CD14-positive monocyte (primary cell): ENCODE data around the gene CLSTN3. TPM values are rescaled to one million over a fixed set of nuclear protein-coding genes. Genes with fewer than 3 reads are reported as not detected.

Experiments used
- DNase-seq, 3 donors: peaks; one replicate each; pipeline ENCODE4 v3.0.0-alpha.2; 2011 to 2022
- H2AFZ ChIP-seq: 2 replicates; pipeline ENCODE4 v1.6.0; 2012; ENCODE audit warnings: mild to moderate bottlenecking, low read depth, low read length, inconsistent platforms; ENCODE audit not compliant: insufficient read depth, poor library complexity, severe bottlenecking
- H3K27ac ChIP-seq, 2 donors: 1 replicate in 1 of 2; 2 replicates in 1 of 2; pipeline ENCODE4 v1.5.1; 2012 to 2013; ENCODE audit warnings: low read length in 2 of 2, control low read depth in 1 of 2, inconsistent platforms in 1 of 2, low read depth in 1 of 2, mild to moderate bottlenecking in 1 of 2
- H3K27me3 ChIP-seq, 2 donors: one replicate each; pipeline versions ENCODE4 v1.6.0 to v1.6.1; 2011 to 2013; ENCODE audit warnings: low read length in 2 of 2; ENCODE audit not compliant: control insufficient read depth in 2 of 2, insufficient read depth in 2 of 2
- H3K36me3 ChIP-seq, 2 donors: replicated peaks in 1 of 2; 1 replicate in 1 of 2; 2 replicates in 1 of 2; pipeline versions ENCODE4 v1.5.1 to v1.6.1; 2012 to 2013; ENCODE audit warnings: low read length in 2 of 2, control low read depth in 1 of 2, inconsistent platforms in 1 of 2, mild to moderate bottlenecking in 1 of 2; ENCODE audit not compliant: insufficient read depth in 2 of 2, control insufficient read depth in 1 of 2
- H3K4me1 ChIP-seq, 2 donors: 1 replicate in 1 of 2; 2 replicates in 1 of 2; pipeline versions ENCODE4 v1.5.1 to v1.6.1; 2012 to 2013; ENCODE audit warnings: low read length in 2 of 2, control low read depth in 1 of 2, inconsistent platforms in 1 of 2, mild to moderate bottlenecking in 1 of 2, moderate library complexity in 1 of 2; ENCODE audit not compliant: insufficient read depth in 2 of 2, control insufficient read depth in 1 of 2
- H3K4me2 ChIP-seq: replicated peaks from 2 replicates; pipeline ENCODE3; 2012; ENCODE audit warnings: low read length, moderate library complexity, mild to moderate bottlenecking; ENCODE audit not compliant: poor library complexity, severe bottlenecking; ENCODE audit errors: extremely low read depth
- H3K4me3 ChIP-seq, 3 experiments: fragments of 200-600 bp in 1 of 3; sonication (generic) in 1 of 3; replicated peaks in 1 of 3; 1 replicate in 2 of 3; 2 replicates in 1 of 3; pipeline ENCODE4 v1.5.1; 2011 to 2013; ENCODE audit warnings: low read length in 3 of 3, mild to moderate bottlenecking in 3 of 3, control low read depth in 2 of 3, low read depth in 2 of 3, inconsistent platforms in 1 of 3, moderate library complexity in 1 of 3
- H3K79me2 ChIP-seq: 2 replicates; pipeline ENCODE4 v1.6.0; 2012; ENCODE audit warnings: mild to moderate bottlenecking, control low read depth, inconsistent platforms, low read length, moderate library complexity; ENCODE audit not compliant: insufficient read depth
- H3K9ac ChIP-seq: 2 replicates; pipeline ENCODE4 v1.6.0; 2017; ENCODE audit warnings: low read length, mild to moderate bottlenecking; ENCODE audit not compliant: insufficient read depth, poor library complexity, severe bottlenecking
- H3K9me3 ChIP-seq, 2 donors: replicated peaks in 1 of 2; 1 replicate in 1 of 2; 2 replicates in 1 of 2; pipeline versions ENCODE4 v1.5.1 to v1.6.1; 2012 to 2013; ENCODE audit warnings: low read length in 2 of 2, control low read depth in 1 of 2; ENCODE audit not compliant: control insufficient read depth in 1 of 2, insufficient read depth in 1 of 2
- H4K20me1 ChIP-seq: 2 replicates; pipeline ENCODE4 v1.6.0; 2012; ENCODE audit warnings: mild to moderate bottlenecking, low read length, control low read depth, moderate library complexity; ENCODE audit not compliant: insufficient read depth
- H3K27ac Mint-ChIP-seq, 7 donors: one replicate each; pipeline ENCODE4 v1.8.0; 2020; ENCODE audit warnings: mild to moderate bottlenecking in 7 of 7, mixed read lengths in 7 of 7, moderate library complexity in 6 of 7, inconsistent platforms in 2 of 7
- H3K27me3 Mint-ChIP-seq, 3 donors: one replicate each; pipeline ENCODE4 v1.8.0; 2021 to 2022; ENCODE audit warnings: low read depth in 3 of 3, mild to moderate bottlenecking in 3 of 3, mixed read lengths in 3 of 3, moderate library complexity in 3 of 3, inconsistent platforms in 1 of 3
- H3K36me3 Mint-ChIP-seq, 2 donors: one replicate each; pipeline ENCODE4 v1.8.0; 2020; ENCODE audit warnings: mixed read lengths in 2 of 2, inconsistent platforms in 1 of 2, mild to moderate bottlenecking in 1 of 2
- H3K4me1 Mint-ChIP-seq: one replicate; pipeline ENCODE4 v1.8.0; 2020; ENCODE audit warnings: mild to moderate bottlenecking, mixed read lengths
- H3K4me3 Mint-ChIP-seq, 2 donors: one replicate each; pipeline ENCODE4 v1.8.0; 2020; ENCODE audit warnings: mild to moderate bottlenecking in 2 of 2, mixed read lengths in 2 of 2, moderate library complexity in 1 of 2
- H3K9me3 Mint-ChIP-seq, 7 donors: one replicate each; pipeline ENCODE4 v1.8.0; 2020 to 2022; ENCODE audit warnings: mixed read lengths in 7 of 7, mild to moderate bottlenecking in 6 of 7, moderate library complexity in 6 of 7, inconsistent platforms in 2 of 7
- WGBS: methylation state at CpG from one replicate; pipeline ENCODE4 v1.1.5; 2013; ENCODE audit warnings: missing lambda C conversion rate; ENCODE audit not compliant: insufficient coverage; 5-methylcytosine and 5-hydroxymethylcytosine counted together
- intact Hi-C, 2 donors: fragments of 100-400 bp; cut with micrococcal nuclease; formaldehyde crosslinking; loops; one replicate each; pipeline versions ENCODE4 v1.15.0 to v1.15.1; 2023
- polyA plus RNA-seq, 3 donors: library from polyadenylated mRNA; depleted of rRNA in 1 of 3; unstranded in 2 of 3; stranded (reverse) in 1 of 3; fragments of 300-500 nt in 2 of 3; fragments of >200 nt in 1 of 3; fragmentation: Illumina TruSeq in 2 of 3; gene quantifications; 1 replicate in 2 of 3; 2 replicates in 1 of 3; pipeline ENCODE4 v1.2.3, GENCODE V29; 2012 to 2021
- TF ChIP-seq, protein P1 (sequence below): fragments of 200-600 bp; IDR thresholded peaks from one replicate; pipeline ENCODE4 v1.8.0; 2022; ENCODE audit warnings: antibody characterized with exemption, mild to moderate bottlenecking

CLSTN3 gene
- polyA plus RNA-seq, 3 donors, result 13.7 TPM; not detected in 2

DNA sequence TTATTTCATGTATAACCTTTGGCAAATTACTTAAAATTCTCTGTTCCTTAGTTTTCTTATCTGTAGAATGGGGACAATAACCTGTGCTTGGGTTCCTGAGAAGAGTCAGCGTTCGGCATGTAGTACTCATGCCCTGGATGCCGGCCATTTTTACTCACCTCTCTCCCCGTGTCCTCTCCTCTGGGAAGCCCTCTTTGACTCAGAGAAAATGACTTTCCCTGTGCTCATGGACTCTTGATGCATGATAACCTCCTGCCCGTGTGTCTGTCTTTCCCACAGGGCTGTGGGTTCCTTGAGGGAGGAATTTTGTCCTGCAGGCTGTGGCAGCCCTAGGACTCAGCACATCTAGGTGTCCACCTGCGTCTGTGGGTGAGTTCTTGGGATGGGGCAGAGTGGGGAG lies 15.3 kb upstream of the CLSTN3 start:
- no peaks in the 10 kb centered on the region for H3K79me2 ChIP-seq
- no peak overlapping the region for H3K9ac ChIP-seq
- Mint-ChIP-seq H3K27me3 (peaks cover 0 to 3% (median 1%) of the 10 kb centered on the region in 3 donors), H3K9me3 (peaks cover 3 to 9% (median 6%) of the 10 kb centered on the region in 7 donors), H3K4me3 (no peak overlapping the region), H3K36me3 (peaks cover 43 to 48% of the 10 kb centered on the region in 2 donors), H3K27ac (no peak overlapping the region), H3K4me1 (peaks cover 18% of the 10 kb centered on the region)
- peaks cover 4 to 8% of the 10 kb centered on the region in 2 donors for H3K4me1 ChIP-seq
- TF ChIP-seq, protein P1, sequence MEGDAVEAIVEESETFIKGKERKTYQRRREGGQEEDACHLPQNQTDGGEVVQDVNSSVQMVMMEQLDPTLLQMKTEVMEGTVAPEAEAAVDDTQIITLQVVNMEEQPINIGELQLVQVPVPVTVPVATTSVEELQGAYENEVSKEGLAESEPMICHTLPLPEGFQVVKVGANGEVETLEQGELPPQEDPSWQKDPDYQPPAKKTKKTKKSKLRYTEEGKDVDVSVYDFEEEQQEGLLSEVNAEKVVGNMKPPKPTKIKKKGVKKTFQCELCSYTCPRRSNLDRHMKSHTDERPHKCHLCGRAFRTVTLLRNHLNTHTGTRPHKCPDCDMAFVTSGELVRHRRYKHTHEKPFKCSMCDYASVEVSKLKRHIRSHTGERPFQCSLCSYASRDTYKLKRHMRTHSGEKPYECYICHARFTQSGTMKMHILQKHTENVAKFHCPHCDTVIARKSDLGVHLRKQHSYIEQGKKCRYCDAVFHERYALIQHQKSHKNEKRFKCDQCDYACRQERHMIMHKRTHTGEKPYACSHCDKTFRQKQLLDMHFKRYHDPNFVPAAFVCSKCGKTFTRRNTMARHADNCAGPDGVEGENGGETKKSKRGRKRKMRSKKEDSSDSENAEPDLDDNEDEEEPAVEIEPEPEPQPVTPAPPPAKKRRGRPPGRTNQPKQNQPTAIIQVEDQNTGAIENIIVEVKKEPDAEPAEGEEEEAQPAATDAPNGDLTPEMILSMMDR, result no peak
- H3K4me2 ChIP-seq, result no peak overlapping the region
- H3K27ac ChIP-seq, result no peak overlapping the region
- 92% methylated on average over 6 of the region's 6 CpGs for WGBS
- no peak overlapping the region for H3K4me3 ChIP-seq
- no peak for DNase-seq
- no peak overlapping the region for H2AFZ ChIP-seq
- H4K20me1 ChIP-seq, result no peaks in the 10 kb centered on the region
- intact Hi-C loops, result loop anchor here (5.0 to 10.0 kb wide), 3 partner anchors 90 to 248 kb away; partner anchors contain the start of gene TPI1 (in 1 of the 2)
- no peaks in the 10 kb centered on the region for H3K9me3 ChIP-seq
- peaks cover 0 to 7% of the 10 kb centered on the region in 2 donors for H3K36me3 ChIP-seq
- no peaks in the 10 kb centered on the region for H3K27me3 ChIP-seq

DNA sequence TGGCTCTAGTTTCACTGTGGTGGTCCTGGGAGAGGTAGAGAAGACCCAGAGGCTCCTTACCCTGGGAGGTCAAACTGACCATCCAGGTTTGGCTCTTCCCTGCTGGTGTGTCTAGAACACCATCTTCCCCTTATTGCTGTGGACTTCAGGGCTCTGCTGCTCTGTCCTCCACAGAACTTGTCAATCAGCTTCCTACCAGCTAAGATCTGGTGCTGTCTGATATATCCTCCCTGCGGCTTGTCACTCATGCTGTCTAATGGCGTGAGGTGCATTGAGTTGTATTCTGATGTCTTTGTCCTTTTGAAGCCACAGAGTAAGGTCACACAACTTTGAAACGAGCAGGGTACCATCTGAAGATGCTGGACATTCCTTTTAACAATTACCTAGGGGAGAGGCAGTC lies 14.0 kb upstream of the CLSTN3 start:
- Histone ChIP-seq H2AFZ (no peak overlapping the region), H3K4me1 (peaks cover 4 to 8% of the 10 kb centered on the region in 2 donors), H3K79me2 (no peaks in the 10 kb centered on the region), H3K9me3 (no peaks in the 10 kb centered on the region), H3K36me3 (peaks cover 0 to 7% of the 10 kb centered on the region in 2 donors), H3K4me3 (no peak overlapping the region), H3K4me2 (no peak overlapping the region), H3K27ac (no peak overlapping the region), H4K20me1 (no peaks in the 10 kb centered on the region), H3K27me3 (no peaks in the 10 kb centered on the region), H3K9ac (no peak overlapping the region)
- H3K27ac Mint-ChIP-seq, result no peak overlapping the region
- WGBS, result no CpG with 5 or more reads among the region's 3 CpGs
- H3K4me3 Mint-ChIP-seq, result no peak overlapping the region
- peaks cover 0 to 2% (median 1%) of the 10 kb centered on the region in 3 donors for H3K27me3 Mint-ChIP-seq
- peaks cover 3 to 9% (median 6%) of the 10 kb centered on the region in 7 donors for H3K9me3 Mint-ChIP-seq
- H3K36me3 Mint-ChIP-seq, result peaks cover 40 to 46% of the 10 kb centered on the region in 2 donors
- DNase-seq, result no peak
- intact Hi-C loops, result loop anchor here in 1 of 2 donors (10.0 kb wide), 1 partner anchor 91 kb away; no protein-coding TSS in a partner anchor
- TF ChIP-seq, protein P1, result no peak
- H3K4me1 Mint-ChIP-seq, result peaks cover 15% of the 10 kb centered on the region
